SK-N-MC (cell line): ENCODE measurements around the gene ZBTB21.

Experiments used
- DNase-seq: peaks from one replicate; pipeline ENCODE4 v3.0.0-alpha.2; 2011; ENCODE audit warnings: low read depth, low spot score
- H3K27ac ChIP-seq: fragments of 200-600 bp; sonication (generic); 2 replicates; pipeline ENCODE4 v1.5.1; 2016; ENCODE audit warnings: mixed run types
- H3K36me3 ChIP-seq: fragments of 200-600 bp; sonication (generic); 2 replicates; pipeline ENCODE4 v1.6.1; 2017; ENCODE audit warnings: antibody characterized with exemption, low read length, mixed read lengths; ENCODE audit not compliant: insufficient read depth
- H3K4me3 ChIP-seq: fragments of 200-600 bp; sonication (generic); 2 replicates; pipeline ENCODE4 v1.5.1; 2016
- H3K9ac ChIP-seq: fragments of 200-600 bp; sonication (generic); 2 replicates; pipeline ENCODE4 v1.8.0; 2017; ENCODE audit warnings: mixed run types, mixed read lengths; ENCODE audit not compliant: insufficient read length
- H3K9me3 ChIP-seq: fragments of 200-600 bp; sonication (generic); 2 replicates; pipeline ENCODE4 v1.6.1; 2017; ENCODE audit warnings: low read depth, mild to moderate bottlenecking, antibody characterized with exemption, low read length, moderate library complexity, mixed read lengths
- EZH2 ChIP-seq: fragments of 200-600 bp; sonication (generic); IDR thresholded peaks from one replicate; pipeline ENCODE4 v1.6.1; 2017; ENCODE audit warnings: antibody characterized with exemption
- FOXP2 ChIP-seq: optimal IDR thresholded peaks from 2 replicates; pipeline ENCODE3; 2011; ENCODE audit warnings: mild to moderate bottlenecking, moderate library complexity; ENCODE audit not compliant: insufficient read depth; ENCODE audit errors: extremely low read length, control extremely low read depth
- POLR2AphosphoS5 ChIP-seq: IDR thresholded peaks from 2 replicates; pipeline ENCODE4 v1.6.1; 2012; ENCODE audit warnings: mild to moderate bottlenecking, low read depth, low read length, borderline replicate concordance

The ZBTB21 gene

GRCh38 chr21:42049578-42050430 lies 39.6 kb upstream of the ZBTB21 start:
- Histone ChIP-seq H3K9ac (no peak overlapping the region), H3K36me3 (no peaks in the 10 kb centered on the region), H3K4me3 (no peak overlapping the region), H3K9me3 (no peaks in the 10 kb centered on the region), H3K27ac (no peak overlapping the region)
- TF ChIP-seq EZH2 (no peak), POLR2AphosphoS5 (no peak)
- no peak for DNase-seq

GRCh38 chr21:42048870-42049577 lies 38.9 kb upstream of the ZBTB21 start:
- Histone ChIP-seq H3K27ac (no peak overlapping the region), H3K36me3 (no peaks in the 10 kb centered on the region), H3K9me3 (no peaks in the 10 kb centered on the region), H3K4me3 (no peak overlapping the region), H3K9ac (no peak overlapping the region)
- DNase-seq: no peak
- TF ChIP-seq POLR2AphosphoS5: no peak
- TF ChIP-seq EZH2: no peak
- TF ChIP-seq FOXP2: no peak

DNA sequence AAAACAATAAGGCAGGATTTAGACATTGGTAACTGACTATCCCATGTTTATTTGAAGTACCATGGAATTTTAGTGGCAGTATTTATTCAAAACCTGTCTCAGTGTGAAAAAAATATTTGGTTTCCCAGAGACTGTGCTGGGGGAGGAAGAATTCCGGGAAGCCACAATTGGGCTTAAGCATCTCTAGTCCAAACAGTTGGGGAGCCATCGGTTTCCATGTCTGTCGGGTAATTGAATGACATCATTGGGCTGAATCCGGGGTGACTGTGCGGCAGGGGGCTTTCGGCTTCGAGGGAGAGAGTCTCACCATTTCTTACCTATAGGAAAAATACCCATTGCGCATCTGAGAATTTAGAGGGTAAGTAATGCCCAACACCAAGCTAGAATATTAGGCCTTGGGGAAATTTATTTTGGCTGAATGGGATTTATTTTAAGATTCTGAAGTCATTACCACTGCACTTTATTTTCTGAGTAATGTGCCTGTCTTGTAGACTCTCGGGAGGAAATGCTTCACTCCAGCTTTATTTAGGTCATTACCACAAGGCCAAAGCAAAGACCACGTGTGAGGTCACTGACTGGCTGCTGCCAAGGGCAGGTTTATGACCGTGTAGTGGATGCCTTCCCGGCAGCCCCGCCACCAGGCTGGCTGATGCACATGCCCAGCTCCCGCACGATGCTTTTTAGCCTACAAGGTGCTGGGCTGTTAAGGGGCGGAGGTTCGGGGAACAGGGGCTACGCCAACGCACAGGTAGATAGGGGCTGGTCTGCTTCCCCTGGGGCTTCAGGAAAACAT lies 37.9 kb upstream of the ZBTB21 start:
- no peak overlapping the region for H3K27ac ChIP-seq
- DNase-seq: no peak
- TF ChIP-seq EZH2 (no peak), POLR2AphosphoS5 (no peak), FOXP2 (no peak)
- no peaks in the 10 kb centered on the region for H3K36me3 ChIP-seq
- no peak overlapping the region for H3K9ac ChIP-seq
- H3K9me3 ChIP-seq: no peaks in the 10 kb centered on the region
- H3K4me3 ChIP-seq: no peak overlapping the region

- no peak for DNase-seq
- TF ChIP-seq FOXP2 (no peak), EZH2 (no peak), POLR2AphosphoS5 (no peak)
- no peak overlapping the region for H3K4me3 ChIP-seq
- no peak overlapping the region for H3K27ac ChIP-seq
- H3K9ac ChIP-seq: no peak overlapping the region
- no peaks in the 10 kb centered on the region for H3K36me3 ChIP-seq
- no peaks in the 10 kb centered on the region for H3K9me3 ChIP-seq
Observed at GRCh38 chr21:42044871-42045495, 34.8 kb upstream of the ZBTB21 start.

DNA sequence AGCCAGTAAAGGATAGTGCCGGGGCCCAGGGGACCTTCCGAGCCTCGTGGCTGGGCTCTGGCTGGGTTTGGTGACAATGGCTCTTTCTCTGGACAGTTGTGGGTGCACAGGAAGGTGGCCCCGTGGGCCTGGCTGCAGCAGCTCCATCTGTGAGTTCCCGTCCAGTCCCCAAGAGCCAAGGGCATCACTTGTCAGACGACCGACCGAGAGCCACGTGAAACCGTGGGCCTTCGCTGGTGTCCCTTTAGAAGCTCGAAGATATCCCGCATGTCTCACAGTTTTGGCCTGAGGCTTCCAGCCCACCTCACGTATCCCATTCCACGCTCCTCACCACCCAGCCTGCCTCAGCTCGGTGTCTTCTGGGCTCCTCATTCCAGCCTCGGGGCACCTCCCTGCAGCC lies 33.8 kb upstream of the ZBTB21 start:
- no peak for TF ChIP-seq FOXP2
- no peak for TF ChIP-seq EZH2
- TF ChIP-seq POLR2AphosphoS5: no peak

DNA sequence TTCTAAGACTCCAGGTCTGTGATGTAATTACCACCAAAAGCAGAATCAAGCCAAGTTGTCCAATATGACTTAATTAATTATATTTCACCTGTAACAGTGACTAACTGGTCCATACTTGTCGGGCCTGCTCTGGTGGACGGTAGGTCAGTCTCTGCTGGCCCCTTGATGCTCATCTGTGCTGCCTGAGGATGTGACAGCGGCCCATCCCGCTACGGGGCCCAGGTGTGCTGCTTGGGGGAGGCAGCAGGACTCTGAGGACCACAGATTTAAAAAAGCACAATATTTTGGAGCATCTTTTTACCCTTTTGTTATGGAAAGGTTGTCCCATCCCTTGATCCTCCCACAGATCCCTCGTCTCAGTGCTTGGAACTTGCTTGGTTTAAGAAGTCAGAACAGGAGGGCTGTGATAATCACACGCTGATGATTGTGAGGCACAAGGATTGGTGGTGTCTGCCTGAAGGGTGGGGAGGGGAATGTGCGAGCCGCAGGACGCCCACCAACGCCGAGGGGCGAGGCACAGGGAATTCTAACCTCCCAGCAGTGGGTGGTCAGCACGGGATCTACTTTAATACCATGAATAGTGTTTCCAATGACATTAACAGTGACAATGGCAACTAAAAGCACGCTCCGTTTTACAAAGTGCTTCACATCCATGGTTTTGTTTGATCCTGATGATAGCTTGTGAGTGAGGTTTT lies 33.2 kb upstream of the ZBTB21 start:
- TF ChIP-seq FOXP2 (no peak), POLR2AphosphoS5 (no peak), EZH2 (no peak)
- no peaks in the 10 kb centered on the region for H3K9me3 ChIP-seq
- no peak for DNase-seq
- H3K4me3 ChIP-seq: no peak overlapping the region
- no peaks in the 10 kb centered on the region for H3K36me3 ChIP-seq
- no peak overlapping the region for H3K9ac ChIP-seq
- no peak overlapping the region for H3K27ac ChIP-seq

More for the DNA sequence above, 33.8 kb upstream of the ZBTB21 start:
- no peak overlapping the region for H3K4me3 ChIP-seq
- H3K9me3 ChIP-seq: no peaks in the 10 kb centered on the region
- H3K27ac ChIP-seq: no peak overlapping the region
- no peak for DNase-seq
- no peak overlapping the region for H3K9ac ChIP-seq
- H3K36me3 ChIP-seq: no peaks in the 10 kb centered on the region

- H3K9me3 ChIP-seq: no peaks in the 10 kb centered on the region
- TF ChIP-seq FOXP2 (no peak), EZH2 (no peak), POLR2AphosphoS5 (no peak)
- H3K4me3 ChIP-seq: no peak overlapping the region
- H3K36me3 ChIP-seq: no peaks in the 10 kb centered on the region
- H3K27ac ChIP-seq: no peak overlapping the region
- DNase-seq: no peak
- no peak overlapping the region for H3K9ac ChIP-seq
Observed at GRCh38 chr21:42042651-42043050, 32.5 kb upstream of the ZBTB21 start.
